Placental epithelial cell (primary cell): ENCODE measurements around the gene SCAF4. TPM values are rescaled to one million over a fixed set of nuclear protein-coding genes. Genes with fewer than 3 reads are reported as not detected.

Experiments
- small RNA-seq: library from RNA; depleted of rRNA; stranded (forward); fragments of <200 nt; gene quantifications from one replicate; pipeline ENCODE3, GENCODE V24; 2012
- total RNA-seq: library from RNA; depleted of rRNA; stranded (reverse); fragments of >200 nt; gene quantifications from 2 replicates; pipeline ENCODE4 v1.2.3, GENCODE V29; 2012

Gene SCAF4
- 7.8 and 8.6 TPM in 2 replicates for total RNA-seq

GRCh38 chr21:31731857-31732596 is at the start of gene SCAF4:
Gene SCAF4 (minus strand): TSS chr21:31732118. CDS start chr21:31731692, 426 bp downstream.

GRCh38 chr21:31659536-31660258 is 72.2 kb downstream of the SCAF4 start, which contains the start of gene SOD1:
Gene SOD1 (plus strand): TSS chr21:31659693. CDS start chr21:31659770, 77 bp downstream.

Small RNAs within 50 kb of the gene (small RNA-seq; reads per million reads assigned to genes)
- gene RF01241, result not detected

Other genes with a start within 250 kb of the SCAF4 start
- gene SOD1, start 72.4 kb downstream of the SCAF4 start, total RNA-seq, result 137 and 145 TPM in 2 replicates
- 0.22 and 0.79 TPM in 2 replicates for gene HUNK, start 140.9 kb upstream of the SCAF4 start, total RNA-seq